ENCODE data around the gene TRIM9. TPM values are rescaled to one million over a fixed set of nuclear protein-coding genes. Genes with fewer than 3 reads are reported as not detected.
A peak's percentile ranks its signal among the peaks of the same experiment; 100 is the strongest.

The TRIM9 gene
- total RNA-seq, 1 donor from 2014 or later, result 1.3 TPM

DNA sequence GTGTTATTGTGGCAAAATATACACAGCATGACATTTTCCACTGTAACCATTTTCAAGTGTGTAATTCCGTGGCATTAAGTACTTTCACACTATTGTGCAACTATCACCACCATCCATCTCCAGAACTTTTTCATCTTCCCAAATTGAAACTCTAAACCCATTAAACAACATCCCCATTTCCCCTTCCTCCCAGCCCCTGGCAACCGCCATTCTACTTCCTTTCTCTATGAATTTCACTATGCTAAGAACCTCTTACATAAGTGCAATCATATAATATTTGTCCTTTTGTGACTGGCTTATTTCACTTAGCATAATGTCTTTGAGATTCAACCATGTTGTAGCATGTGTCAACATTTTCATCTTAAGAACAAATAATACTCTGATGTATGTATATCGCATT lies 82.8 kb downstream of the TRIM9 start:
- TF ChIP-seq, protein P1, sequence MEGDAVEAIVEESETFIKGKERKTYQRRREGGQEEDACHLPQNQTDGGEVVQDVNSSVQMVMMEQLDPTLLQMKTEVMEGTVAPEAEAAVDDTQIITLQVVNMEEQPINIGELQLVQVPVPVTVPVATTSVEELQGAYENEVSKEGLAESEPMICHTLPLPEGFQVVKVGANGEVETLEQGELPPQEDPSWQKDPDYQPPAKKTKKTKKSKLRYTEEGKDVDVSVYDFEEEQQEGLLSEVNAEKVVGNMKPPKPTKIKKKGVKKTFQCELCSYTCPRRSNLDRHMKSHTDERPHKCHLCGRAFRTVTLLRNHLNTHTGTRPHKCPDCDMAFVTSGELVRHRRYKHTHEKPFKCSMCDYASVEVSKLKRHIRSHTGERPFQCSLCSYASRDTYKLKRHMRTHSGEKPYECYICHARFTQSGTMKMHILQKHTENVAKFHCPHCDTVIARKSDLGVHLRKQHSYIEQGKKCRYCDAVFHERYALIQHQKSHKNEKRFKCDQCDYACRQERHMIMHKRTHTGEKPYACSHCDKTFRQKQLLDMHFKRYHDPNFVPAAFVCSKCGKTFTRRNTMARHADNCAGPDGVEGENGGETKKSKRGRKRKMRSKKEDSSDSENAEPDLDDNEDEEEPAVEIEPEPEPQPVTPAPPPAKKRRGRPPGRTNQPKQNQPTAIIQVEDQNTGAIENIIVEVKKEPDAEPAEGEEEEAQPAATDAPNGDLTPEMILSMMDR (IDR thresholded peaks at IDR 0.05), result no peak
- TF ChIP-seq EZH2 (IDR thresholded peaks at IDR 0.05) (no peak), EZH2phosphoT487 (IDR thresholded peaks at IDR 0.05) (no peak)
- H2AFZ ChIP-seq (replicated peaks), result no peak overlapping the region
- H3K27me3 ChIP-seq, result no peaks in the 10 kb centered on the region
- H3K27me3 Mint-ChIP-seq (ENCODE audit: insufficient read depth, low read depth), result peaks cover 2% of the 10 kb centered on the region
- no peaks in the 10 kb centered on the region for H3K9me3 ChIP-seq (ENCODE audit: low read depth)
- DNase-seq (ENCODE audit: low spot score), result no peak
- H3K4me3 ChIP-seq, result no peak overlapping the region
- no peaks in the 10 kb centered on the region for H3K79me2 ChIP-seq (ENCODE audit: low read depth)
- H3K9ac ChIP-seq, result no peak overlapping the region
- no peak overlapping the region for H3K4me2 ChIP-seq
- H3K27ac Mint-ChIP-seq, result no peak overlapping the region
- no peaks in the 10 kb centered on the region for H4K20me1 ChIP-seq (ENCODE audit: low read depth)
- peaks cover 4% of the 10 kb centered on the region for H3K4me1 ChIP-seq
- H3K27ac ChIP-seq, result no peak overlapping the region
- no peaks in the 10 kb centered on the region for H3K9me3 Mint-ChIP-seq
- H3K4me3 Mint-ChIP-seq, result no peak overlapping the region
- H3K36me3 Mint-ChIP-seq, result peaks cover 14% of the 10 kb centered on the region
- peaks cover 6% of the 10 kb centered on the region for H3K4me1 Mint-ChIP-seq
- H3F3A ChIP-seq (ENCODE audit: low read depth), result no peaks in the 10 kb centered on the region
- H3K36me3 ChIP-seq, result no peaks in the 10 kb centered on the region

DNA sequence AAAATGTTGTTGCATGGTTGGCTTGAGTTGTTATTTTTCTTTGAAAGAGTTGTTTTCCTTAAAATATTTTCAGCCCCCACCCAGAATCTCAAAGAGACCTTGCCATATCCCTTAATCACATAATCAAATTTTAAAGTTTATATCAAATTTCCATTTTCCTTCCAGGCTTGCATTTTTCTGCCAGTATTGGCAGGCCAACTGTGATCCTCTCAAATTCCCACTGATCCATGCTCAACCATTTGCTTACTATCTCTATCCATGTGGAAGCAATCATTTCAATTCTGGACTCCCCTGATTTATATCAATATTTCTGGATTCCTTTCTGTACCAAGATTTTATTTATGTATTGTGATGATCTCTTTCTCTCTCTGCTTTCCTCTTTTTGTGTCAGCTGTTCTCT lies 86.5 kb downstream of the TRIM9 start:
- H3K27me3 ChIP-seq, result no peaks in the 10 kb centered on the region
- H3K4me2 ChIP-seq, result no peak overlapping the region
- no peak for TF ChIP-seq EZH2phosphoT487 (IDR thresholded peaks at IDR 0.05)
- TF ChIP-seq EZH2 (IDR thresholded peaks at IDR 0.05), result no peak
- TF ChIP-seq, protein P1 (IDR thresholded peaks at IDR 0.05), result no peak
- no peaks in the 10 kb centered on the region for H3K79me2 ChIP-seq (ENCODE audit: low read depth)
- no peaks in the 10 kb centered on the region for H4K20me1 ChIP-seq (ENCODE audit: low read depth)
- Mint-ChIP-seq H3K4me3 (no peak overlapping the region), H3K4me1 (peaks cover 36% of the 10 kb centered on the region), H3K27ac (no peak overlapping the region), H3K27me3 (ENCODE audit: insufficient read depth, low read depth) (peaks cover 2% of the 10 kb centered on the region), H3K9me3 (no peaks in the 10 kb centered on the region), H3K36me3 (peaks cover 8% of the 10 kb centered on the region)
- no peaks in the 10 kb centered on the region for H3K9me3 ChIP-seq (ENCODE audit: low read depth)
- no peaks in the 10 kb centered on the region for H3K36me3 ChIP-seq
- H3K4me1 ChIP-seq, result peaks cover 14% of the 10 kb centered on the region
- no peak overlapping the region for H3K4me3 ChIP-seq
- no peaks in the 10 kb centered on the region for H3F3A ChIP-seq (ENCODE audit: low read depth)
- no peak overlapping the region for H2AFZ ChIP-seq (replicated peaks)
- no peak for DNase-seq (ENCODE audit: low spot score)
- H3K27ac ChIP-seq, result no peak overlapping the region
- H3K9ac ChIP-seq, result no peak overlapping the region

DNA sequence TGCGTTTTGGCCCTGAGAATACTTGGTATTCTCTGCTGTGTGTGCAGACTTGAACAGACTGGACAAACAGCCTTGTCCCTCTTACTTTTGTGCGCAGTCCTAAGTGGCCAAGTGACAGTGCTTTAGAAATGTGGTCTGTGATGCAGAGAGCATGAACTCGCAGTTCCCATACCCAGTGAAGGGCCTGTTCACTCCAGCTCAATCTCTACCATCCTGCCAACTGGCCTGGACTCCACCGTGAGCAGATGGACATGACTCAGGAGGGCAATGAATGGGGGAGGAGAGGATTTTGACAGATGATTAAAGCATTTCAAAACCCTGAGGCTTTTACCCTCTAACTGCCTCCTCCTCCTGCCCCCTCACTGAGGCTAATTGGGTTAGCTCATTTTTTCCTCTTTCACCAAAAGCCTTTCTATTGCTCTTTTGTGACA lies 88.1 kb downstream of the TRIM9 start:
- Mint-ChIP-seq H3K36me3 (peaks cover 8% of the 10 kb centered on the region), H3K27ac (peak overlapping the region; percentile 42)
- no peak for DNase-seq (ENCODE audit: low spot score)

More for the DNA sequence above, 88.1 kb downstream of the TRIM9 start:
- H3K9me3 ChIP-seq (ENCODE audit: low read depth), result no peaks in the 10 kb centered on the region
- Mint-ChIP-seq H3K9me3 (no peaks in the 10 kb centered on the region), H3K27me3 (ENCODE audit: insufficient read depth, low read depth) (peaks cover 2% of the 10 kb centered on the region), H3K4me3 (no peak overlapping the region), H3K4me1 (peaks cover 39% of the 10 kb centered on the region)
- H3K4me1 ChIP-seq, result peaks cover 20% of the 10 kb centered on the region
- H3K36me3 ChIP-seq, result no peaks in the 10 kb centered on the region
- H3K4me2 ChIP-seq, result peak overlapping the region; percentile 9
- no peaks in the 10 kb centered on the region for H3F3A ChIP-seq (ENCODE audit: low read depth)
- H3K9ac ChIP-seq, result no peak overlapping the region
- H3K79me2 ChIP-seq (ENCODE audit: low read depth), result no peaks in the 10 kb centered on the region
- H3K27ac ChIP-seq, result no peak overlapping the region
- no peaks in the 10 kb centered on the region for H3K27me3 ChIP-seq
- H2AFZ ChIP-seq (replicated peaks), result no peak overlapping the region
- no peaks in the 10 kb centered on the region for H4K20me1 ChIP-seq (ENCODE audit: low read depth)
- TF ChIP-seq, protein P1 (IDR thresholded peaks at IDR 0.05), result no peak
- TF ChIP-seq EZH2 (IDR thresholded peaks at IDR 0.05) (no peak), EZH2phosphoT487 (IDR thresholded peaks at IDR 0.05) (no peak)
- H3K4me3 ChIP-seq, result no peak overlapping the region

Data from neural progenitor cell (in vitro differentiated cells).